Mesenchymal stem cell (in vitro differentiated cells and primary cell): ENCODE measurements around the gene CFAP119.
A peak's percentile ranks its signal among the peaks of the same experiment; 100 is the strongest.

ENCODE experiments used
- DNase-seq: peaks from one replicate; pipeline ENCODE4 v3.0.0-alpha.2; 2013
- H2AFZ ChIP-seq: one replicate; pipeline ENCODE4 v1.6.1; 2013; ENCODE audit warnings: low read depth, mild to moderate bottlenecking, control low read depth, inconsistent platforms, low read length, moderate library complexity
- H2AK5ac ChIP-seq: 2 replicates; pipeline ENCODE4 v1.6.1; 2013; ENCODE audit warnings: low read length, moderate library complexity, mild to moderate bottlenecking, inconsistent platforms; ENCODE audit not compliant: severe bottlenecking
- H2BK120ac ChIP-seq: one replicate; pipeline ENCODE4 v1.6.1; 2013; ENCODE audit warnings: low read depth, mild to moderate bottlenecking, inconsistent platforms, low read length, moderate library complexity
- H2BK12ac ChIP-seq, 2 experiments: one replicate each; pipeline ENCODE4 v1.6.1; 2013; ENCODE audit warnings: inconsistent platforms in 2 of 2, low read length in 2 of 2, mild to moderate bottlenecking in 2 of 2, moderate library complexity in 2 of 2, control low read depth in 1 of 2
- H2BK15ac ChIP-seq: one replicate; pipeline ENCODE4 v1.6.1; 2013; ENCODE audit warnings: mild to moderate bottlenecking, low read depth, inconsistent platforms; ENCODE audit not compliant: poor library complexity, severe bottlenecking
- H2BK5ac ChIP-seq: 2 replicates; pipeline ENCODE4 v1.6.1; 2013; ENCODE audit warnings: low read depth, mild to moderate bottlenecking, low read length, control low read depth, inconsistent platforms; ENCODE audit not compliant: poor library complexity, severe bottlenecking
- H3K14ac ChIP-seq, 2 experiments: one replicate each; pipeline ENCODE4 v1.6.1; 2013; ENCODE audit warnings: inconsistent platforms in 2 of 2, low read length in 2 of 2, control low read depth in 1 of 2, mild to moderate bottlenecking in 1 of 2, moderate library complexity in 1 of 2
- H3K18ac ChIP-seq, 2 experiments: one replicate each; pipeline ENCODE4 v1.6.1; 2013; ENCODE audit warnings: inconsistent platforms in 2 of 2, low read length in 2 of 2, control low read depth in 1 of 2, low read depth in 1 of 2, mild to moderate bottlenecking in 1 of 2
- H3K23ac ChIP-seq, 2 experiments: one replicate each; pipeline ENCODE4 v1.6.1; 2013; ENCODE audit warnings: inconsistent platforms in 2 of 2, low read length in 2 of 2, mild to moderate bottlenecking in 2 of 2, moderate library complexity in 2 of 2, control low read depth in 1 of 2
- H3K27ac ChIP-seq: 2 replicates; pipeline ENCODE4 v1.5.1; 2013; ENCODE audit warnings: mild to moderate bottlenecking, moderate library complexity, low read length, control low read depth, inconsistent platforms; ENCODE audit not compliant: poor library complexity, severe bottlenecking
- H3K27me3 ChIP-seq, 2 experiments: 2 replicates each; pipeline versions ENCODE4 v1.6.1 to v1.7.0; 2013; ENCODE audit warnings: low read length in 2 of 2, mild to moderate bottlenecking in 2 of 2, moderate library complexity in 2 of 2, control low read depth in 1 of 2, inconsistent platforms in 1 of 2; ENCODE audit not compliant: control insufficient read depth in 1 of 2, insufficient read depth in 1 of 2
- H3K36me3 ChIP-seq, 2 experiments: 2 replicates each; pipeline versions ENCODE4 v1.6.1 to v1.7.0; 2013; ENCODE audit warnings: low read length in 2 of 2, control low read depth in 1 of 2, inconsistent platforms in 1 of 2, low read depth in 1 of 2, mild to moderate bottlenecking in 1 of 2; ENCODE audit not compliant: insufficient read depth in 2 of 2, control insufficient read depth in 1 of 2
- H3K4ac ChIP-seq, 2 experiments: one replicate each; pipeline ENCODE4 v1.6.1; 2013; ENCODE audit warnings: inconsistent platforms in 2 of 2, low read length in 2 of 2, mild to moderate bottlenecking in 2 of 2, moderate library complexity in 2 of 2, control low read depth in 1 of 2, low read depth in 1 of 2
- H3K4me1 ChIP-seq: 2 replicates; pipeline ENCODE4 v1.6.1; 2013; ENCODE audit warnings: low read depth, low read length, control low read depth; ENCODE audit not compliant: control insufficient read depth, insufficient read depth
- H3K4me2 ChIP-seq: 2 replicates; pipeline ENCODE4 v1.6.1; 2013; ENCODE audit warnings: low read length, mild to moderate bottlenecking, inconsistent platforms; ENCODE audit not compliant: poor library complexity, severe bottlenecking
- H3K4me3 ChIP-seq, 2 experiments: 2 replicates each; pipeline versions ENCODE4 v1.5.1 to v1.7.0; 2013; ENCODE audit warnings: low read length in 2 of 2, mild to moderate bottlenecking in 2 of 2, control low read depth in 1 of 2, low read depth in 1 of 2; ENCODE audit not compliant: insufficient read depth in 1 of 2
- H3K79me1 ChIP-seq: replicated peaks from 2 replicates; pipeline ENCODE4 v1.6.1; 2013; ENCODE audit warnings: mild to moderate bottlenecking, control low read depth, low read length, inconsistent platforms; ENCODE audit not compliant: poor library complexity, severe bottlenecking
- H3K9ac ChIP-seq: 2 replicates; pipeline ENCODE4 v1.7.0; 2013; ENCODE audit warnings: mild to moderate bottlenecking, low read length, moderate library complexity
- H3K9me3 ChIP-seq: 2 replicates; pipeline ENCODE4 v1.7.0; 2013; ENCODE audit warnings: mild to moderate bottlenecking, low read length; ENCODE audit not compliant: control insufficient read depth
- H4K8ac ChIP-seq: one replicate; pipeline ENCODE4 v1.6.1; 2013; ENCODE audit warnings: inconsistent platforms, mild to moderate bottlenecking, low read length, moderate library complexity
- H4K91ac ChIP-seq: one replicate; pipeline ENCODE4 v1.6.1; 2013; ENCODE audit warnings: mild to moderate bottlenecking, low read length, inconsistent platforms
- WGBS: methylation state at CpG from one replicate; pipeline ENCODE4 v1.1.7; 2013; ENCODE audit warnings: mixed read lengths; 5-methylcytosine and 5-hydroxymethylcytosine counted together

CFAP119 gene

GRCh38 chr16:30805370-30806169, 43.7 kb upstream of the CFAP119 start:
- H3K36me3 ChIP-seq: no peaks in the 10 kb centered on the region
- H3K4me3 ChIP-seq: peak overlapping the region; percentile 71 to 84
- no peaks in the 10 kb centered on the region for H3K9me3 ChIP-seq
- H3K14ac ChIP-seq: peak overlapping the region in 1 of 2 experiments; percentile 58
- peak overlapping the region; percentile 87 for H3K27ac ChIP-seq
- peak overlapping the region; percentile 46 for H2BK5ac ChIP-seq
- H2BK12ac ChIP-seq: peak overlapping the region in 1 of 2 experiments; percentile 49
- H3K27me3 ChIP-seq: no peaks in the 10 kb centered on the region
- DNase-seq: peak; percentile 84
- H2BK120ac ChIP-seq: peak overlapping the region; percentile 73
- peak overlapping the region; percentile 100 for H4K8ac ChIP-seq
- H3K23ac ChIP-seq: peak overlapping the region; percentile 28 to 90
- peaks cover 8% of the 10 kb centered on the region for H3K4me1 ChIP-seq
- peak overlapping the region; percentile 99 for H2BK15ac ChIP-seq
- peak overlapping the region; percentile 80 for H4K91ac ChIP-seq
- H3K79me1 ChIP-seq: peaks cover 4% of the 10 kb centered on the region
- peak overlapping the region; percentile 83 to 94 for H3K4ac ChIP-seq
- peak overlapping the region; percentile 49 for H2AFZ ChIP-seq
- peak overlapping the region; percentile 90 for H3K9ac ChIP-seq
- no peak overlapping the region for H2AK5ac ChIP-seq
- H3K18ac ChIP-seq: peak overlapping the region; percentile 68 to 89
- peak overlapping the region; percentile 86 for H3K4me2 ChIP-seq
- WGBS: 5% methylated on average over 62 of the region's 62 CpGs

GRCh38 chr16:30805056-30805369, 43.2 kb upstream of the CFAP119 start:
- peak overlapping the region; percentile 73 to 83 for H3K4ac ChIP-seq
- H3K4me2 ChIP-seq: peak overlapping the region; percentile 86
- H3K79me1 ChIP-seq: peaks cover 4% of the 10 kb centered on the region
- no peaks in the 10 kb centered on the region for H3K36me3 ChIP-seq
- no peak overlapping the region for H2BK5ac ChIP-seq
- peak overlapping the region; percentile 90 for H3K9ac ChIP-seq
- no peak for DNase-seq
- H3K27ac ChIP-seq: peak overlapping the region; percentile 37
- peak overlapping the region; percentile 100 for H4K8ac ChIP-seq
- no peak overlapping the region for H2AK5ac ChIP-seq
- WGBS: 76% methylated on average over 8 of the region's 8 CpGs
- H3K4me1 ChIP-seq: peaks cover 8% of the 10 kb centered on the region
- peak overlapping the region; percentile 49 for H2AFZ ChIP-seq
- H3K23ac ChIP-seq: peak overlapping the region in 1 of 2 experiments; percentile 60
- H3K4me3 ChIP-seq: peak overlapping the region; percentile 71 to 84
- peak overlapping the region in 1 of 2 experiments; percentile 49 for H2BK12ac ChIP-seq
- H3K18ac ChIP-seq: peak overlapping the region; percentile 52 to 67
- peak overlapping the region; percentile 80 for H4K91ac ChIP-seq
- H2BK15ac ChIP-seq: peak overlapping the region; percentile 80
- H3K9me3 ChIP-seq: no peaks in the 10 kb centered on the region
- no peak overlapping the region for H3K14ac ChIP-seq
- peak overlapping the region; percentile 15 for H2BK120ac ChIP-seq
- H3K27me3 ChIP-seq: no peaks in the 10 kb centered on the region

GRCh38 chr16:30802936-30803335, 41.1 kb upstream of the CFAP119 start:
- Histone ChIP-seq H4K91ac (no peak overlapping the region), H3K36me3 (no peaks in the 10 kb centered on the region), H2BK120ac (no peak overlapping the region), H3K4me3 (no peak overlapping the region), H3K4me1 (peaks cover 8% of the 10 kb centered on the region), H2BK12ac (no peak overlapping the region), H3K27ac (no peak overlapping the region), H3K27me3 (no peaks in the 10 kb centered on the region), H2BK5ac (no peak overlapping the region), H3K14ac (no peak overlapping the region), H2AK5ac (no peak overlapping the region), H3K18ac (no peak overlapping the region), H3K9me3 (no peaks in the 10 kb centered on the region), H3K9ac (no peak overlapping the region), H4K8ac (peak overlapping the region; percentile 41), H2AFZ (no peak overlapping the region), H3K23ac (no peak overlapping the region), H3K4me2 (no peak overlapping the region), H3K4ac (no peak overlapping the region), H2BK15ac (no peak overlapping the region), H3K79me1 (peaks cover 4% of the 10 kb centered on the region)
- no peak for DNase-seq
- no CpG with 5 or more reads among the region's 3 CpGs for WGBS

GRCh38 chr16:30797670-30798309, 35.9 kb upstream of the CFAP119 start:
- H4K8ac ChIP-seq: no peak overlapping the region
- no peak overlapping the region for H3K23ac ChIP-seq
- whole genome bisulfite sequencing: 90% methylated on average over 5 of the region's 8 CpGs
- H2BK12ac ChIP-seq: no peak overlapping the region
- no peak overlapping the region for H2BK15ac ChIP-seq
- H3K4me2 ChIP-seq: no peak overlapping the region
- H3K27me3 ChIP-seq: peaks cover 0 to 4% of the 10 kb centered on the region in 2 experiments
- H3K4me3 ChIP-seq: no peak overlapping the region
- no peak overlapping the region for H2AFZ ChIP-seq
- no peaks in the 10 kb centered on the region for H3K4me1 ChIP-seq
- H2AK5ac ChIP-seq: no peak overlapping the region
- H3K27ac ChIP-seq: no peak overlapping the region
- H3K18ac ChIP-seq: no peak overlapping the region
- H2BK120ac ChIP-seq: no peak overlapping the region
- no peaks in the 10 kb centered on the region for H3K36me3 ChIP-seq
- no peak overlapping the region for H3K14ac ChIP-seq
- no peaks in the 10 kb centered on the region for H3K79me1 ChIP-seq
- H3K9me3 ChIP-seq: no peaks in the 10 kb centered on the region
- no peak overlapping the region for H3K9ac ChIP-seq
- H2BK5ac ChIP-seq: no peak overlapping the region
- DNase-seq: no peak
- no peak overlapping the region for H4K91ac ChIP-seq
- no peak overlapping the region for H3K4ac ChIP-seq
